MM.1S (cell line): Measurements from ENCODE around the gene SURF1.

Source experiments
- DNase-seq: peaks from one replicate; pipeline ENCODE4 v3.0.0-alpha.2; 2015
- H2AFZ ChIP-seq: fragments of 300-600 bp; sonication (generic); 2 replicates; pipeline ENCODE4 v1.6.0; 2016; ENCODE audit warnings: antibody characterized with exemption, low read length
- H3F3A ChIP-seq: fragments of 300-600 bp; sonication (generic); 2 replicates; pipeline ENCODE4 v1.6.1; 2016; ENCODE audit warnings: mild to moderate bottlenecking, antibody characterized with exemption, low read length, moderate library complexity, mixed read lengths; ENCODE audit not compliant: insufficient read depth
- H3K27ac ChIP-seq: fragments of 300-600 bp; sonication (generic); 2 replicates; pipeline ENCODE4 v1.5.1; 2016; ENCODE audit warnings: mild to moderate bottlenecking, low read length
- H3K27me3 ChIP-seq: fragments of 300-600 bp; sonication (generic); replicated peaks from 2 replicates; pipeline ENCODE4 v1.6.0; 2016; ENCODE audit warnings: low read length; ENCODE audit not compliant: insufficient read depth
- H3K36me3 ChIP-seq: fragments of 300-600 bp; sonication (generic); replicated peaks from 2 replicates; pipeline ENCODE4 v1.6.1; 2016; ENCODE audit warnings: mild to moderate bottlenecking, low read length, mixed read lengths; ENCODE audit not compliant: insufficient read depth
- H3K4me1 ChIP-seq: fragments of 300-600 bp; sonication (generic); 2 replicates; pipeline ENCODE4 v1.6.1; 2016; ENCODE audit warnings: low read length, mixed read lengths
- H3K4me2 ChIP-seq: fragments of 300-600 bp; sonication (generic); 2 replicates; pipeline ENCODE4 v1.6.0; 2016; ENCODE audit warnings: low read depth, low read length
- H3K4me3 ChIP-seq: fragments of 300-600 bp; sonication (generic); 2 replicates; pipeline ENCODE4 v1.5.1; 2016; ENCODE audit warnings: low read length, mixed read lengths
- H3K79me2 ChIP-seq: fragments of 300-600 bp; sonication (generic); 2 replicates; pipeline ENCODE4 v1.6.1; 2016; ENCODE audit warnings: mixed run types, low read length, mixed read lengths
- H3K9ac ChIP-seq: fragments of 300-600 bp; sonication (generic); 2 replicates; pipeline ENCODE4 v1.6.1; 2016; ENCODE audit warnings: low read length, mixed read lengths
- H3K9me2 ChIP-seq: fragments of 300-600 bp; sonication (generic); replicated peaks from 2 replicates; pipeline ENCODE4 v1.6.1; 2016; ENCODE audit warnings: mild to moderate bottlenecking, low read length, mixed read lengths; ENCODE audit not compliant: insufficient read depth
- H3K9me3 ChIP-seq: fragments of 300-600 bp; sonication (generic); replicated peaks from 2 replicates; pipeline ENCODE4 v1.6.1; 2016; ENCODE audit warnings: mild to moderate bottlenecking, low read length, mixed read lengths; ENCODE audit not compliant: insufficient read depth
- H4K20me1 ChIP-seq: fragments of 300-600 bp; sonication (generic); 2 replicates; pipeline ENCODE4 v1.6.1; 2016; ENCODE audit warnings: mild to moderate bottlenecking, low read length, moderate library complexity, mixed read lengths; ENCODE audit not compliant: insufficient read depth
- EZH2 ChIP-seq: fragments of 300-600 bp; sonication (generic); optimal IDR thresholded peaks from 2 replicates; pipeline ENCODE3; 2017; ENCODE audit warnings: low read depth, mild to moderate bottlenecking, antibody characterized with exemption, low read length, mixed read lengths
- EZH2phosphoT487 ChIP-seq: fragments of 300-600 bp; sonication (generic); IDR thresholded peaks from 2 replicates; pipeline ENCODE4 v1.6.1; 2018; ENCODE audit warnings: antibody characterized with exemption, low read length
- TF ChIP-seq, protein P1 (sequence below): fragments of 300-600 bp; sonication (generic); IDR thresholded peaks from 2 replicates; pipeline ENCODE4 v1.5.1; 2016; ENCODE audit warnings: antibody characterized with exemption, low read length, mixed read lengths

Gene SURF1

DNA sequence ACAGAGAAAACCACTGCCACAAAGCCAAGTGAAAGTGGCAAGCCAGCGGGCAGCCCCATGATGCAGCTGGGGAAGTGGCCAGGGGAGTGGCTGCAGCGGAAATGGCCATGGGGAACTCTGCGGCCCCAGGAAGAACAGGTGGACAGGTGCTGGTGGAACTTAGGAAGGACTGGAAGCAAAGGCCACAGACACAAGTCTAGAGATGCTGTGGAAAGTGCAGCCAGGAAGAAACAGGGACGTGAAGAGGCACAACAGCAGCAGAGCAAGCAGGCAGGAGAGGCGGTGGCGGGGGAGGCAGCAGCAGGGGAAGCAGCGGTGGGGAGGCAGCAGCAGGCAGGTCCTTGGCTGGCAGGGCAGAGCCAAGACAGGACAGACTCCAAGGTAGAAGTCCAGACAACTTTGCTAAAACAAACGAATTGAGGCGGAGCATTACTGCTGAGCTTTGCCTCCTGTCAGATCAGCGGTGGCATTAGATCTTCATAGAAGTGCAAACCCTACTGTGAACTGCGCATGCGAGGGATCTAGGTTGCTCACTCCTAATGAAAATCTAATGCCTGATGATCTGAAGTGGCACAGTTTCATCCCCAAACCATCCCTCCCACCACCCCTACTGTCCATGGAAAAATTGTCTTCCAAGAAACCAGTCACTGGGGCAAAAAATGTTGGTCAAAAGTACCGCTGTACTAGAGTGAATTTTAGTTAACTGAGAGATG, 32.1 kb downstream of the SURF1 start:
- Histone ChIP-seq H3K4me3 (no peak overlapping the region), H3K9me2 (no peaks in the 10 kb centered on the region), H4K20me1 (no peaks in the 10 kb centered on the region), H3K36me3 (no peaks in the 10 kb centered on the region), H3K79me2 (no peaks in the 10 kb centered on the region), H3K27me3 (peaks cover 83% of the 10 kb centered on the region), H3K4me1 (no peaks in the 10 kb centered on the region), H2AFZ (no peak overlapping the region), H3K9me3 (no peaks in the 10 kb centered on the region), H3K9ac (no peak overlapping the region), H3K27ac (no peak overlapping the region), H3K4me2 (no peak overlapping the region), H3F3A (no peaks in the 10 kb centered on the region)
- TF ChIP-seq EZH2phosphoT487 (no peak), EZH2 (no peak)
- TF ChIP-seq, protein P1, sequence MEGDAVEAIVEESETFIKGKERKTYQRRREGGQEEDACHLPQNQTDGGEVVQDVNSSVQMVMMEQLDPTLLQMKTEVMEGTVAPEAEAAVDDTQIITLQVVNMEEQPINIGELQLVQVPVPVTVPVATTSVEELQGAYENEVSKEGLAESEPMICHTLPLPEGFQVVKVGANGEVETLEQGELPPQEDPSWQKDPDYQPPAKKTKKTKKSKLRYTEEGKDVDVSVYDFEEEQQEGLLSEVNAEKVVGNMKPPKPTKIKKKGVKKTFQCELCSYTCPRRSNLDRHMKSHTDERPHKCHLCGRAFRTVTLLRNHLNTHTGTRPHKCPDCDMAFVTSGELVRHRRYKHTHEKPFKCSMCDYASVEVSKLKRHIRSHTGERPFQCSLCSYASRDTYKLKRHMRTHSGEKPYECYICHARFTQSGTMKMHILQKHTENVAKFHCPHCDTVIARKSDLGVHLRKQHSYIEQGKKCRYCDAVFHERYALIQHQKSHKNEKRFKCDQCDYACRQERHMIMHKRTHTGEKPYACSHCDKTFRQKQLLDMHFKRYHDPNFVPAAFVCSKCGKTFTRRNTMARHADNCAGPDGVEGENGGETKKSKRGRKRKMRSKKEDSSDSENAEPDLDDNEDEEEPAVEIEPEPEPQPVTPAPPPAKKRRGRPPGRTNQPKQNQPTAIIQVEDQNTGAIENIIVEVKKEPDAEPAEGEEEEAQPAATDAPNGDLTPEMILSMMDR, result no peak
- DNase-seq, result no peak

DNA sequence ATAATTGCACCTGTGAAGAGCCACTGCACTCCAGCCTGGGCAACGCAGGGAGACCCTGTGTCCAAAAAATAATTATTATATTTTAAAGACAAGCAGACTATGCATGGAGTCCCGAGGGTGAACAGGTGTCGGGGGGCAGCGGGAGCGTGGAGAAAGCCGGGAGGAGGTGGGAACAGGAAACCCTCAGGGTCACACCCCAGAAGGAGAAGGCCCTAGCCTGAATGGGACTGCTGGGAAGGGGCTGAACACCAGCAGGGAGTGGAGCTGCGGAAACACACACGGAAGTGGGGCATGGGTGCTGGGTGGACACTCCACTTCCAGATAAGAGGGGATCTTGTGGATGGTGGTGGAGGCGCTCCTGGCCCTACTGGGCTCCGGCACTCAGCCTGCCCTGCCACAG, 33.1 kb downstream of the SURF1 start:
- TF ChIP-seq EZH2 (no peak), EZH2phosphoT487 (no peak)
- TF ChIP-seq, protein P1, result no peak
- peaks cover 90% of the 10 kb centered on the region for H3K27me3 ChIP-seq

DNA sequence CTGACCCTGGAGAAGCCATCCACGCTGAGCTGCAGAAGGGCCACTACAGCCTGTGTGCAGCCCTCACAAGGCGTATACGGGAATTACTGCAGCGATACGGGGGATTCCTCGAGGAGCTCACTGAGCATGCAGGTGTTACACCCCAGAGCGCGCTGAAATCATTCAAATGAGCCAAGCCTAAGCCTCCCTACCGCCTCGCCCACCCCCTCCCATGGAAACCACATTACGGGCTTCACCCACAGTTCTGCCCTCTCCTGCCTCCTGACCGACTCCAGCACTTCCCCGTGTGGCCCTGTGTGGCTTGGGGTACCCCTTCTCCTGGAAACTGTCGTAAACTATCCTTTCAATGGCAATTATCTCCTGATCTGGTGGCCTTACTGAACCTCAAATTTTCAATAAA, 33.6 kb downstream of the SURF1 start:
- no peak overlapping the region for H3K27ac ChIP-seq
- H3F3A ChIP-seq, result no peaks in the 10 kb centered on the region
- no peaks in the 10 kb centered on the region for H3K36me3 ChIP-seq
- no peaks in the 10 kb centered on the region for H4K20me1 ChIP-seq
- TF ChIP-seq, protein P1, result no peak
- no peak for TF ChIP-seq EZH2
- no peak for TF ChIP-seq EZH2phosphoT487
- H3K9ac ChIP-seq, result no peak overlapping the region
- no peak for DNase-seq
- H3K4me1 ChIP-seq, result no peaks in the 10 kb centered on the region
- no peaks in the 10 kb centered on the region for H3K9me2 ChIP-seq
- H2AFZ ChIP-seq, result no peak overlapping the region
- H3K79me2 ChIP-seq, result no peaks in the 10 kb centered on the region
- H3K4me3 ChIP-seq, result no peak overlapping the region
- H3K9me3 ChIP-seq, result no peaks in the 10 kb centered on the region
- no peak overlapping the region for H3K4me2 ChIP-seq
- H3K27me3 ChIP-seq, result peaks cover 90% of the 10 kb centered on the region

More for the DNA sequence above, 33.1 kb downstream of the SURF1 start:
- H3K9me2 ChIP-seq, result no peaks in the 10 kb centered on the region
- DNase-seq, result no peak
- H3K36me3 ChIP-seq, result no peaks in the 10 kb centered on the region
- H3K9me3 ChIP-seq, result no peaks in the 10 kb centered on the region
- no peak overlapping the region for H3K4me3 ChIP-seq
- H3K9ac ChIP-seq, result no peak overlapping the region
- no peak overlapping the region for H3K4me2 ChIP-seq
- no peaks in the 10 kb centered on the region for H3K4me1 ChIP-seq
- H2AFZ ChIP-seq, result no peak overlapping the region
- H3F3A ChIP-seq, result no peaks in the 10 kb centered on the region
- no peaks in the 10 kb centered on the region for H4K20me1 ChIP-seq
- no peaks in the 10 kb centered on the region for H3K79me2 ChIP-seq
- H3K27ac ChIP-seq, result no peak overlapping the region
